Neural progenitor cell (in vitro differentiated cells): ENCODE data around the gene SYNGR3.

Source experiments
- EZH2 ChIP-seq: fragments of 200-600 bp; sonication (generic); IDR thresholded peaks from 2 replicates; pipeline ENCODE4 v1.6.1; 2017; ENCODE audit warnings: antibody characterized with exemption, mild to moderate bottlenecking, moderate library complexity
- EZH2phosphoT487 ChIP-seq: fragments of 200-600 bp; sonication (generic); IDR thresholded peaks from 2 replicates; pipeline ENCODE4 v1.6.1; 2017; ENCODE audit warnings: antibody characterized with exemption
- TF ChIP-seq, protein P1 (sequence below): fragments of 200-600 bp; sonication (generic); IDR thresholded peaks from 2 replicates; pipeline ENCODE4 v1.5.1; 2017; ENCODE audit warnings: antibody characterized with exemption, mild to moderate bottlenecking

DNA sequence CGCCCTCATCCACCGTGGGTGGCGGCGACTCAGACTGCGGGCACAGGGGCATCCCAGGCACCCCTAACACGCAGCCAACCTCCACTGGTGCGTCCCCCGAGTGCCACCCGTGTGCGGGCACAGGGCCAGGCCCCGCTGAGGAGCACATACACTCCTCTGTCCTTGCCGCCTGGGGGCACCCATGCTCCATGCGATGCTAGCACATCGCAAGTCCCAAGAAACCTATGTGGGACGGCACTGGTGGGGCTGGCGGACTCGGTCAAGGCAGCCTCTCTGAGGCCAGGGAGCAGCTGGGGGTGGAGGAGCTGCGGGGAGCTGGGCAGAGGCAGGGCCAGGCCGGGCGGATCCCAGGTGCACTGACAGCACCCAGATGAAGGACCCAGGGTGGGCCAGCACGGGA, 15.9 kb downstream of the SYNGR3 start:
- TF ChIP-seq, protein P1, sequence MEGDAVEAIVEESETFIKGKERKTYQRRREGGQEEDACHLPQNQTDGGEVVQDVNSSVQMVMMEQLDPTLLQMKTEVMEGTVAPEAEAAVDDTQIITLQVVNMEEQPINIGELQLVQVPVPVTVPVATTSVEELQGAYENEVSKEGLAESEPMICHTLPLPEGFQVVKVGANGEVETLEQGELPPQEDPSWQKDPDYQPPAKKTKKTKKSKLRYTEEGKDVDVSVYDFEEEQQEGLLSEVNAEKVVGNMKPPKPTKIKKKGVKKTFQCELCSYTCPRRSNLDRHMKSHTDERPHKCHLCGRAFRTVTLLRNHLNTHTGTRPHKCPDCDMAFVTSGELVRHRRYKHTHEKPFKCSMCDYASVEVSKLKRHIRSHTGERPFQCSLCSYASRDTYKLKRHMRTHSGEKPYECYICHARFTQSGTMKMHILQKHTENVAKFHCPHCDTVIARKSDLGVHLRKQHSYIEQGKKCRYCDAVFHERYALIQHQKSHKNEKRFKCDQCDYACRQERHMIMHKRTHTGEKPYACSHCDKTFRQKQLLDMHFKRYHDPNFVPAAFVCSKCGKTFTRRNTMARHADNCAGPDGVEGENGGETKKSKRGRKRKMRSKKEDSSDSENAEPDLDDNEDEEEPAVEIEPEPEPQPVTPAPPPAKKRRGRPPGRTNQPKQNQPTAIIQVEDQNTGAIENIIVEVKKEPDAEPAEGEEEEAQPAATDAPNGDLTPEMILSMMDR = no peak
- no peak for TF ChIP-seq EZH2
- TF ChIP-seq EZH2phosphoT487 = no peak
